DMS 273 (cell line): ENCODE results near the gene UQCR11.

ENCODE experiments used
- DNase-seq: peaks from one replicate; lab custom pipeline; 2025; ENCODE audit not compliant: unreplicated experiment; lab: John Stamatoyannopoulos, UW

Gene UQCR11

DNA sequence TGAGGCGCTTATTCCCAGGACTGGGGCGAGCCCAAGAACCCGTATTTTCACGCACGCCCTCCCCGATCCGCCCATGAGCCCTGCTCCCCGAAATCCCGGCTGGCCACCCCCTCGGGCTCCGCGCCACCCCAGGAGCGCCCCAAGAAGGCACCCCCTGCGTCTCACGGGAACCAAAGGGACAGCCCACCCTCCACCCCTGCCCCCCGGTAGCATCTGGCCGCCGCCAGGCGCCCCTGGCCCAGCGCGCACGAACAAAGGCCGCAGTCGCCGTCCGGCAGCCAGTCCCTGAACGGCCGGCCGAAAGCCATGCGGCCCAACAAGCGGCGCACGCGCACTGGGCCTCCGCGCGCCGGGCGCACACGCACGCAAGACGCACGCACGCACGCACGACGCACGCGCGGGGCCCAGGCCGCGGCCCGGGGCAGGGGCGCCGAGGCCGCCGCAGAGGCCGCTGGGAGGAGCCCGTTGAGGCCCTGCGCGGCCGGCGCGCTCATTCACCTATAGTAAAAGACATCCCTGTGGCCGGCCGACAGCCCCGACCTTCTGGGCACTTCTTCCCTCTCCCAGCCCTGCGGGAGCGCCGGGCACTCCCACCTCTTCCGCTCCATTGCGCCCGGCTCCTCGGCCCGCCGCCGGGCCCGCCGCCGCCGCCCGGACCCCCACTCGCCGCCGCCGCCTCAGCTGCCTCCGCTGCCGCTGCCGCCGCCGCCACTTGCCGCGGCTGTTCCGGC, 13.1 kb downstream of the UQCR11 start:
- DNase-seq = peak; percentile 96

DNA sequence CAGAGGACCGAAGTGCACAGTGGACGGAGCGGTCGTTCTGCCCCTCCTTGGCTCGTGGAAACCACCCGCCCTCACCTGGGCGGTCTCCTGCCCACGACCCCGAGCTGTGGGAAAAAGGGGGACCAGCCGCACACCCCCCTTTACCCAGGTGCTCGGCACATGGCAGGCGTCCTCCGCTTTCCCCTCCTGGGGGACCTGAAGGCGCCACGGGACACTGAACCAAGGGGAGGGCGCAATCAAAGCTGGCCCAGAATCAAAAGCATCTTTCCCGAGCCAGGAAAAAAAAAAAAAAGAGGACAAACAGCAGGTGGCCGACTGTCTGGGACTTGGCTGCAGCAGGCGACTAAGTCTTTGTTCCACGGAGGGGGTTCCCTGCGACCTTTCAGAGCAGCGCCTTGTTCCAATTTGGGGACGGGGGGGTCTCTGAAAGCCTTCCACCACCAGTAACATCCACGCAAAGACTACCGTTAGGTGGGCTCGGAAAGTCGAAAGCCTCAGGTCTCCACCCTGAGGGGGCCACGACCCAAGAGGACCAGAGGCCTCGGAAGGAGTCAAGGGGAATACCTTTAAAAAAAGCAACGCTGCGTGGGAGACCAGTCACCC, 13.7 kb downstream of the UQCR11 start:
- DNase-seq = peak; percentile 70

DNA sequence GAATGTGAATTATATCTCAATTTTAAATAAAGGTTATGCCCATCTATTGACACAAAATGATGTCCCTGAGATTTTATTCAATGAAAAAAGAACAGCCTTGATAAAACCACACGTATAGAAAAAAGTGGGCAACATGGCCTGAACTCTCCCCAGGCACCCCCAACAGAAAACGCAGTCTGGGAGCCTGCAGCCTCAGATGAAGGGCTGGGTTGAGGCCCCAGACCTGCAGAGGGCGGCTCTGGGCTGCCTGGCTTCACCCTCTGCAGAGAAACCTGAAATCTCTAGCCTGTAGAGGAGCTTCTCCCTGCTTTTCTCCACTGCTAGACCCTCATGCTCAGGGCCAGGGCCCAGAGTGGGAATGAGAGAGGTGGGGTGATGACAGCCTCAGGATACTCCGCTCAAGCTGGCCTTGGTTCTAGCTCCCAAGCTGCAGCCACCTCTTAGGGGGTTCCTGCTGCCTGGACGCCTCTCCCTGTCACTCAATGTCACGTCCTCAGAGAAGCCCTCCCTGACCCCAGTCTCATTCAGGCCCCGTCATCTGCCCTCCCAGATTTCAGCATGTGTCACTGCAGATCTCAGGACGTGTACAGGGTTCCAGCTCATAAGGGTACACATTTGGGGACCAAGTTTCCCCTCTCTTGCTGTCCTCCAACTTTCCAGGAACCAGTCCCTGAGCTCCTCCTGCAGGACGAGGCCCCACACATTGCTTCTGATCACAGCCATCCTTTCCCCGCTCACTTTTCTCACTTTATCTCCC, 14.4 kb downstream of the UQCR11 start:
- DNase-seq = peak; percentile 71

DNA sequence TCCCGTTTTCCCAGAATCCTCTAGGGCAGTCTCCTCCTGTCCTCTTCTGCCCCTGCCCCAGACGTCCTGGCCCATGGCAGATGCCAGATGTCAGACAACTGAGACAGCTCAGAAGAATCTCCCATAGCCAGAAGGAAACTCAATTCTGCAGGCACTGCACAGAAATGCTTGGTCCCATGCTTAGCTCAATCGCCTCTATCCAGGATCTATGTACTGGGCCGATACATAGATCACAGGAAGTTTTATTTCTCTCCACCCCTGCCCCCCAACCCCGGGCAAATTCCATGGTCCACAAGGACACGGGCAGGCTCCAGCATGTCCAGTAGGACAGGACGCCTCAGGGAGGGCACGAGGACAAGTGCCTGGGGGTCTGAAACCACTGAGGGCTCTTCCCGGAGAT, 17.4 kb downstream of the UQCR11 start:
- no peak for DNase-seq

DNA sequence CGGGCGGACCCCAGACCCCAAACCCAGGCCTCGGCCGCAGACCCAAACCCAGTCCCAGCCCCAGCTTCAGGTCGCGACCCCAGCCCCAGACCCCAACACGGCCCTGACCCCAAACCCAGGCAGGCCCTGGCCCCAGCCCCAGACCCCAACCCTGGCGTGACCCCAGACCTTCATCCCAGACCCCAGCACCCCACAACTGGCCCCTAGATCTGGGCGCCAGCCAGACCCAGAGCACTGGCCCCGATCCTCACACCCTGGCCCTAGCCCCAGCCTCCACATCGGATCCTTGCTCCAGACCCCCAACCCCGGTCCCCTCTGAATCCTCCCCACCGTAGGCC, 20.1 kb downstream of the UQCR11 start:
- no peak for DNase-seq

DNA sequence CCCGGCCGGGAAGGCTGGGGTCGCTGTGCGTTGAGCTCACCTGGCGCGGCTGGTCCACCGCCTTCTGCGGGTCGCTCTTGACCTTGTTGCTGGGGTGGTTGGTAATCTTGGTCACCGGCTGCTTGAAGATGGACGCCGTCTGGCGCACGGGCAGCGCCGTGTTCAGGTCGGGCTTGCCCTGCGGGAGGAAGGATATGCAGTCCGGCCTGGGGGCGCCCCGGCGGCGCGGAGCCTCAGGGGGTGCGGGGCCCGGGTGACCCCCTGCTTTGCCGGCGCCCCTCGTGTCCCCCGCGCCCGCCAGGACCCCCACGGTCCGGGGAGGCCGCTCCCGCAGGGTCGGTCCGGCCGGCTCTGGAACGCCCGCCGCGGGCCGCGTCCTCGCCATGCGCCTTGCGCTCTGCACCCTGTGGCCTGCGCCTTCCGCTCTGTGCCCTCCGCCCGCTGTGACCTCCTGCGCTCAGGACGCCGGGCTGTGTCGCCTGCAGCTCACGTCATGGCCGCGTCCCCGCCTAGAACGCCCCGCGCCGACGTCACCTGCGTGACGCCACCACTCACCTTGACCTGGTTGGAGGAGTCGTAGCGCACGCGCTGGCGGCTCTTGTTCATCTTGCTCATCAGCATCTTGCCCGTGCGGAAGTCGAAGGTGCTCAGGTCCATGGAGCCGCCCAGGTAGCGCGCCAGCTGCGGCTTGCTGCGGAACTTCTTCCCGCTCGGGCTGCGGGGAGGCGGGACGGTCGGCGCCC, 20.6 kb downstream of the UQCR11 start:
- no peak for DNase-seq

DNA sequence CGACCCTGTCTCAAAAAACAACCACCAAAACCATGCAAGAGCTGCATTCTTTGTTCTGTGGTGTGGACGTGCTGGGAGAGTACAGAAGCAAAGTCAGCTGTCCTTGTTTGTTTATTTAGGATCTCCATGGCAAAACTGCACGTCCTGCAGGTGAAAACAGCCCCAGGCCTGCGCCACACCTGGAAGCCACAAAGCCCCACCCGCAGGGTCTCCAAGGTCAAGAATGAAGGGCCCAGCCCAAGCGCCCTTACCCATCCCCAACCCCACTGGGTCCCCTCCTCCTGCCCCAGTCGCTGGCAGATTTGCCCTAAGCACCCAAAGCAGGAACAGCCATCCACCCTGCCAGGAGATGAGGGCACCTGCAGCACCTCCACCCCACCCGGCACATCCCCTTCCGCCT, 23.1 kb downstream of the UQCR11 start:
- DNase-seq = no peak

DNA sequence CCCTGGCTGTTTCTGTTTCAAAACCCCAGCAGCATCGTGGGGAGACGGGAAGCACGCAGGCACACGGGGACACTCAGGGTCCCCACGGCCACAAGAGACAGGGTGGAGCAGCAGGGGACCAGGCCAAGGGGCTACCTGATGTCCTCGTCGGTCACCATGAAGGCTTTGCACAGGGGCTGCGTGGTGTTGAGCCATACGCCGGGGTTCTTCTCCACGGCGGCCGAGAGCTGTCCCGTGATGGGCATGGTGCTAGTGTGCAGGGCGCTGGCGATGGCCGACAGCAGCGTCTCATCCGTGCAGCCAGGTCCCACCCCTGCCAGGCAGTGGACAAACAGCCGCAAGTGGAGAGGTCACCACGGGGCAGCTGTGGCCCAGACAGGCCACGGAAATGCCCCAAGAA, 24.3 kb downstream of the UQCR11 start:
- DNase-seq = no peak

DNA sequence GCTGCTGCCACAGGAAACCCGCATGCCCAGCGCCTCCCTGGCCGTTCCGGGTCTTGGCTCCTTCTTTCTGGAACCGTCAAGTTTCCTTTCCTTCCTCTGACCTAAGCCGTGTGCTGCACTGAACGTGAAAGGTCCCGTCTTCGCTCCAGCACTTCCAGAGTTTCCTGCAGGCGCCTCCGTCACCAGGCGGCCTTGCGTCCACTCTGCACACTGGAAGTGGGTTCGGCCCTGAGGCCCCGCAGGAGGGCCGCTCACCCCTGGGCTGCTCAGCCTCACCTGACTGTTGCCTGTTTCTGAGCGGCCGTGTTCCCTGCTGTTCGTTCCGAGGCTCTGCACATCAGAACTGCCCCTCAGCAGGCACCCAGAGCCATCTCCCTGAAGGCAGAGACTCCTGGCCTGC, 24.9 kb downstream of the UQCR11 start:
- DNase-seq = no peak

DNA sequence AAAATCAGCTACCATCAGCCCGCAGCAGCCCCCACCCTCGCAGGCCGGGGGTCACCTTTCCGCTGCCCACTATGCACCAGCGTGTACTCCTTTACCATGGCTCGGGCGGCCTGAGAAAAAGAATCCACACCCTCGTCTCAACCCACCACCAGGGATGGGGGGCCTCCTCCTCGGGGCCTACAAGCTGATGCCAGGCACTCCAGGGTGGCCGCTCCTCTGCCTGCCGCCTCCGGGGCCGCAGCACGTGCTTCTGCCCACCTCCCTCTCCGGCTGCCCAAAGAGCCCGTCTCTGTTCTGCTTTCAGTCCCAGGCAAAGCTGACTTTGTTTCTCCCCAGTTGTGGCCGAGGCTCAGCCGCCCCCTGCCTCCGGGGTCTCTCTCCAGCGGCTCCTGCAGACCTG, 26.0 kb downstream of the UQCR11 start:
- DNase-seq = no peak

DNA sequence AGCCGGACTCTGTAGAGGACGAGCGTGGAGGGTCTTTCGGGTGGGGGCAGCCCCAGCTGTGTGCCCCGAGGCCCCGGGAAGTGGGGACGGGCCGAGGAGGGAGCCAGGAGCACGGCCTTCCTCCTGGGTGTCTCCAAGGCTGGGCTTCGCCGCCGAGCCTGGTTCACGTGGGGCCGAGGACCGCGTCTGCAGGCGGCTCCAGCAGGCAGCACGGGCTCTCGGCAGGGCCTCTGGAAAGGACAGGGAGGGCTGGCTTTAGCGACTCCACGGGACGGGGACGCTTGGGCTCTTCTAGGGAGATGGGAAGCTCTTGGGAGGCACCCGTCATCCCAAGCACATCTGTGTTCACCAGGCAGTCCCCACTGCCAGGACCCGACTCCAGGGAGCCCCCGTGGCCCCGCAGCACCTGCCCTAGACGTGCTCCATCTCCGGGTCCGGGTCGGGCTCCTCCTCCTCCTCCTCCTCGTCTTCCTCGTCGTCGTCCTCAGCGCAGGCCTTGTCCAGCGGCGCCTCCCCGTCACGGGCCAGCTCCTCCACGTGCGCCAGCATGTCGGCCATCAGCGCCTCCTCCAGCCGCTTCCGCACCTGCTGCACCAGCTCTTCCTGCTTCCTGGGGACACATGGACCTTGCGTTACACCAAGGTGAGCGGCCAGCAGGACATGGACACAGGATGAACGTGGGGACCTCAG, 27.2 kb downstream of the UQCR11 start:
- DNase-seq = peak; percentile 88

DNA sequence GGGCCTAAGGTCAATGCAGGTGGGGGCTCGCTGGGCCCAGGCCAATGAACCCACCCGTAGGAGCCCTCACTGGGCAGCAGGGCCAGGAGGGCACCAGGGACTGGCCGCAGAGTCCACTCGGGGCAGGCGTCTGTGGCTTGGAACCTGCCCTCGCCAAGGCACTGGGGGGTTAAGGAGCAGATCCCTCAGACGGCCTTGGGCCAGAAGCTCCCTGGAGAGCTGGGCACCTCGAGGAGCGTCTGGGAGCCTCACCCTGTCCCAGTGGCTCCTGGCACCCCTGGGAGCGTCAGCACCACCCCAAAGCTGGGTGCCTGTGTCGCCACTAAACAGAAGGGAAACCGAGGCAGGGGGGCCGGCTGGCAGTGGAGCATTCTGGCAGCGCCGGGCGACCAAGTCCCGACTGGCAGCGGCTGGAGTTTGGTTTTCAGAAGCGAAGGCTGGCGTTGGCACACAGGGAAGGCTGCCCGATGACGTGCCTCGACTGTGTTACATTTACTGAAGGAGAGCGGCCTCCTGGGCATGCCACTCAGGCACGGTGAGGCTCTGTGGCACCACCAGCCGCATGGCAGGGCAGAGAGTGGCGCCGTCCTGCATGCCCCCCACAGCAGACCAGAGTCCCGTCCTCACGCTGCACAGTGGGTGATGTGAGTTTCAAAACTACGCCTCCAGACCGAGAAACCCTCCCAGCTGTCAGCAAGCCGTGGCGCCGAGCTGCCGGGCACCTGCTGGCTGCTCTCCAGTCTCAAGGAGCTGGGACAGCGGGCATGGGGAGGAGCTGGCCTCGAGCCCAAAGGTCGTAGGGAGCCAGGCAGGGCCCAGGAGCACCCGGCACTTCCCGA, 28.0 kb downstream of the UQCR11 start:
- peak; percentile 91 for DNase-seq

DNA sequence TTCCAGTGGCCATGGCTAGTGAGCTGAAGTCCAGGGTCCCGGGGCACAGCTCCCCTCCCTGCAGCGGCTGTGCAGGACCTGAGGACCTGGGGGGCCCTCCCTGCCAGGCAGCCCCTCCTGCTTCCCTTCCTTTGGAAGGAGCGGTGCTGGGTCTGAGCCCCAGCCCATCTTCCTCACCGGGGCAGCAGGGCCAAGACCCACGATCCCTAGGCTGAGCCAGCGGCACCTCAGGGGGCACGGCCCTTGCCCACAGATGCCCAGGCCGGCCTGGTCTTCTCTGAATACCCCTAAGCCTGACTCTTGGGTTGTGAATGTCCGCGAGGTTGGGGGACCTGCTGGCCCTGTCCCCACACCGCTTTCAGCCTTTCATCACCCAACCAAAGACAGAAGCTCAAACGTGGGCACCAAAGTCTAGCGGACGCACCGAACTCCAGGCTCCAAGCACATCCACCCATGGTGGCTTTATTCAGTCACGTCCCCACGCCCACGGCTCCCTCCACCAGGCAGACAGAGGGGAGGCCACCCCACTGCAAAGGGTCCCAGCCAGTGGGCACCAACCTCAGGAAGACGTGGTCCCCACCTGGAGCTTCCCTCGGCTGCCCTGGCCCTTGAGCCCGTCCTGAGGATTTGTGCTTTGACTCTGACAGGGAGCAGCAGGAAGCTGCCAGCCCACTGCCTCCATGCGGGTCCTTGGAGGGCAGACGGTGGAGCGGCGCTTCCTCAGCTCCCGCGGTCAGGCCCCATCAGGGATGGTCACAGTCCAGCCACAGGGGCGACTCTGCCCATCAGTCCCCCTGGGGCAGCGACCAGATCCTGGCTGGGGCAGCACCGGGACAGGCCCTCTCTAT, 28.8 kb downstream of the UQCR11 start:
- no peak for DNase-seq

DNA sequence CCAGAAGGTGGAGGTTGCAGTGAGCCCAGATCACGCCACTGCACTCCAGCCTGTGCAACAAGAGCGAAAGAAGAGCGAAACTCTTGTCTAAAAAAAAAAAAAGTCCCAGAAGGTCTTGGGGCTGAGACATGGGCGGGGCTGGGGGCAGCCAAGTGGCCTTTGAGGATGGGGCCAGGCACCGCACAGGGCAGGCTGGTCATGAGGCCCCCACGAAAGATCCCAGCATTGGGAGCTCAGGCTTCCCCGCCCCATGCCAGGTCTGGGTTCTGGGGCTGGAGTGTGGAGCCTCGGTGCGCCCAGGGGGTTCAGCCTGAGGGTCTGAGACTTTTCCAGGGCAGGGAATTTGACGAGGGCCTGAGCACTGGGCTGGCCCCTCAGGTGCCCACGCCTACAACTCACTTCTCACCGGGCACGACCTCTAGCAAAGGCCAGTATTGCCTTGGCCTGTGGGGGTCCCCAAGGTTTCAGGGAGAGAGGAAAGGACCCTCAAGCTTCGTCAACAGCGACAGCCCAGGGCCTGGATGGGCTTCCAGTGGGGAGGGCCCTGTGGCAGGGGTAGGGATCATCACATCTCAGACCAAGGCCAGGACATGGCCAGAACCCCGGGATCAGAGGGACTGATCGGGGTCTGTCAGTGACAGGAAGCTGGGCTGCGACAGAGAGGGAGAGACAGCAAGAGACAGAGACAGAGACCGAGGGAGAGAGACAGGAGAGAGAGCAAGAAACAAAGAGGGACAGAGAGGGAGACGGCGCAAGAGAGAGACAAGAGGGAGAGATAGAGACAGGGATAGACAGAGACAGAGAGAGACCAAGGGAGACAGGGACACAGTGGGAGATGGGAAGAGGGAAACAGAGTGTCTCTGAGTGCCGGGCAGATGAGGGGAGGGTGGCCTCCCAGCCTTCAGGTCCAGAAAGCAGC, 29.7 kb downstream of the UQCR11 start:
- DNase-seq = no peak

DNA sequence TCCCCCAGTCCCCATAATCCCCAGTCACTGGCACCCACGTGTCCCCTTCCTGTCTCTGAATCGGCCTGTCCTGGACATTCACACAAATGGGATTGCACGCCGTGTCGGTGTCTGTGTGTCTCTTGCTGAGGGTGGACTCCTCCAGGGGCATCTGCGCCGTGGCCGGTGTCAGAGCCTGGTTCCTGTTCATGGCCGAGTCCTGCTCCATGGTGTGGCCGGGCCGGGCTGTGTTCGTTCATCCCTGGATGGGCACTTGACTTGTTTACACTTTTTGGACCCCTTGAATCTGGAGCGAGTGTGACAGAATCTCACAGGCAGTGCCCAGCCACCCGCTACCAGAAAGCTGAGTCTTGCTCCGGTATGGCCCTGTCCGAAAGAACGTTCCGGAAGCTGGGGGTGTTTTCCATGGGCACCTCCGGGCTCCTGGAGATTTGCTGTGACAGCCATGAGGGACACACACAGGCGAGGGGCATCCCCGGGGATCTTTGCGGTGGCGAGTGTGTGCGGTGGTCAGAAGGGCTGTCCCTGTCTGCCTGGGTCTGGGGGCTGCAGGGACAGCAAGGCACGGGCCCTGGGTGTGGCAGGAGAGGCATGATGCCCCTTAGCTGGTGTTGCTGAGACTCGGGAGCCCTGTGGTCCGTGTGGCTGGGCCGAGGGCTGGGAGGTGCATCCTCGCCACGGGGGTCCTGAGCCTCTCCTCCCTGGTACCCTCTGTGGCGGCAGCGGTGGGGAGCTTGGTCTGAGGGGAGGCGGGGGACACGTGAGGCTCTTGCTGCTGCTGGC, 30.7 kb downstream of the UQCR11 start:
- no peak for DNase-seq

DNA sequence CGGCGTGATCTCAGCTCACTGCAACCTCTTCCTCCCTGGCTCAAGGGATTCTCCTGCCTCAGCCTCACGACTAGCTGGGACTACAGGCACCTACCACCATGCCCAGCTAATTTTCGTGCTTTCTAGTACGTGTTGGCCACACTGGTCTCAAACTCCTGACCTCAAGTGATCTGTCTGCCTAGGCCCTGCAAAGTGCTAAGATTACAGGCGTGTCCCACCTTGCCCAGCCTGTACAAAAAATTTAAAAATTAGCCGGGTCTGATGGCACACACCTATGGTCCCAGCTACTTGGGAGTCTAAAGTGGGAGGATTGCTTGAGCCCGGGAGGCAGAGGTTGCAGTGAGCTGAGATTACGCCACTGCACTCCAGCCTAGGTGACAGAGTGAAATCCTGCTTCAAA, 32.5 kb downstream of the UQCR11 start:
- DNase-seq = no peak

DNA sequence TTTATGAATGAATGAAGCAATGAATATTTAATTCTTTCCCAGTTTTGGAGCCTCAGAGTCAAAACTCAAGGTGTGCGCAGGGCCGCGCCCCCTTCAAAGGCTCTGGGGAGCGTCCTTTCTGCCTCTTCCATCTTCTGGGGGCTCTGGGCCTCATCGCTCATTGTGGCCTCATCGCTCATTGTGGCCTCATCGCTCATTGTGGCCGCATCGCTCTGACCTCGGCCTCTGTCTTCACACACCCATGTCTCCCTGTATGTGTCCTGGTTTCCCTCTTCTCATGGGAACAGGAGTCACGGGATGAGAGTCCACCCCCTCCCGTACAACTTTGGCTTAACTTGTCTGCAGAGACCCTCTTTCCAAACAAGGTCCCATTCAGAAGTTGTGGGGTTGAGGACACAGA, 33.9 kb downstream of the UQCR11 start:
- no peak for DNase-seq

DNA sequence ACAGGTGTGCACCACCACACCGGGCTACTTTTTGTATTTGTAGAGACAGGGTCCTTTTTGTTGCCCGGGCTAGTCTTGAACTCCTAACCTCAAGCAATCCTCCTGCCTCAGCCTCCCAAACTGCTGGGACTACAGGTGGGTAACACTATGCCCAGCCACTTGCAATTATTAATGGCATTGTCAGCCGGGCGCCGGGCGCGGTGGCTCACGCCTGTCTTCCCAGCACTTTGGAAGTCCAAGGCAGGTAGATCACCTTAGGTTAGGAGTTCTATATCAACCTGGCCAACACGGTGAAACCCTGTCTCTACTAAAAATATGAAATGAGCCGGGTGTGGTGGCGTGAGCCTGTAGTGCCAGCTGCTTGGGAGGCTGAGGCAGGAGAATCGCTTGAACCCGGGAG, 34.4 kb downstream of the UQCR11 start:
- DNase-seq = no peak
